GM19351 (cell line): ENCODE measurements around the gene MTFP1.
"Not testable (repeated sequence)": the region's sequence is repeated elsewhere in the genome, so short reads cannot be mapped to it uniquely, and the experiment has no call there.

Experiments used
- ATAC-seq: cut with Tn5 transposase; IDR thresholded peaks from one replicate; pipeline ENCODE4 v1.9.1; 2021; ENCODE audit warnings: mild to moderate bottlenecking, moderate library complexity; ENCODE audit not compliant: unreplicated experiment

MTFP1 gene

GRCh38 chr22:30401024-30401423, 24.5 kb upstream of the MTFP1 start:
- not testable (repeated sequence) for ATAC-seq

GRCh38 chr22:30402028-30402765, 23.4 kb upstream of the MTFP1 start:
- no peak for ATAC-seq

GRCh38 chr22:30402766-30403104, 22.8 kb upstream of the MTFP1 start:
- not testable (repeated sequence) for ATAC-seq

GRCh38 chr22:30404307-30404706, 21.3 kb upstream of the MTFP1 start:
- no peak for ATAC-seq

GRCh38 chr22:30405731-30406130, 19.8 kb upstream of the MTFP1 start:
- ATAC-seq: no peak

GRCh38 chr22:30406400-30406799, 19.2 kb upstream of the MTFP1 start:
- no peak for ATAC-seq

- no peak for ATAC-seq
These were observed 17.0 kb upstream of the MTFP1 start for GRCh38 chr22:30408388-30409102.

GRCh38 chr22:30411780-30412179, 13.8 kb upstream of the MTFP1 start:
- no peak for ATAC-seq

GRCh38 chr22:30413001-30413400, 12.6 kb upstream of the MTFP1 start:
- ATAC-seq: no peak

- ATAC-seq: no peak
These were observed 11.6 kb upstream of the MTFP1 start for GRCh38 chr22:30413745-30414524.

GRCh38 chr22:30414525-30415047, 11.0 kb upstream of the MTFP1 start:
- ATAC-seq: no peak

- no peak for ATAC-seq
These were observed 9.2 kb upstream of the MTFP1 start for GRCh38 chr22:30416403-30416802.

- ATAC-seq: no peak
These were observed 8.7 kb upstream of the MTFP1 start for GRCh38 chr22:30416837-30417236.

- ATAC-seq: no peak
These were observed 5.0 kb upstream of the MTFP1 start for GRCh38 chr22:30420347-30421125.

GRCh38 chr22:30421695-30422480, 3.7 kb upstream of the MTFP1 start:
- ATAC-seq: no peak

GRCh38 chr22:30422481-30423300, 2.9 kb upstream of the MTFP1 start:
- no peak for ATAC-seq

GRCh38 chr22:30423301-30423958, 2.1 kb upstream of the MTFP1 start:
- peak; percentile 23 for ATAC-seq

- peak; percentile 84 for ATAC-seq
These were observed 1.5 kb upstream of the MTFP1 start for GRCh38 chr22:30423959-30424533.
